ENCODE results near the gene BTF3L4.

GRCh38 chr1:52037402-52037814 lies 18.7 kb upstream of the BTF3L4 start:
- TF ChIP-seq POLR2A (IDR thresholded peaks at IDR 0.05; ENCODE audit: low read depth, low read length) = no peak
- no peak for TF ChIP-seq POLR2AphosphoS5 (IDR thresholded peaks at IDR 0.05; ENCODE audit: low read depth, low read length)
